ENCODE measurements around the gene COQ5. TPM values are rescaled to one million over a fixed set of nuclear protein-coding genes. Genes with fewer than 3 reads are reported as not detected.
"Not testable (repeated sequence)": the region's sequence is repeated elsewhere in the genome, so short reads cannot be mapped to it uniquely, and the experiment has no call there.

Gene COQ5
- total RNA-seq, 1 donor from 2014 or later, result 28.5 TPM

GRCh38 chr12:120495186-120495730 lies 33.7 kb downstream of the COQ5 start:
- peaks cover 29% of the 10 kb centered on the region for H3K4me1 Mint-ChIP-seq
- peaks cover 8% of the 10 kb centered on the region for H3K36me3 Mint-ChIP-seq
- TF ChIP-seq, protein P1, sequence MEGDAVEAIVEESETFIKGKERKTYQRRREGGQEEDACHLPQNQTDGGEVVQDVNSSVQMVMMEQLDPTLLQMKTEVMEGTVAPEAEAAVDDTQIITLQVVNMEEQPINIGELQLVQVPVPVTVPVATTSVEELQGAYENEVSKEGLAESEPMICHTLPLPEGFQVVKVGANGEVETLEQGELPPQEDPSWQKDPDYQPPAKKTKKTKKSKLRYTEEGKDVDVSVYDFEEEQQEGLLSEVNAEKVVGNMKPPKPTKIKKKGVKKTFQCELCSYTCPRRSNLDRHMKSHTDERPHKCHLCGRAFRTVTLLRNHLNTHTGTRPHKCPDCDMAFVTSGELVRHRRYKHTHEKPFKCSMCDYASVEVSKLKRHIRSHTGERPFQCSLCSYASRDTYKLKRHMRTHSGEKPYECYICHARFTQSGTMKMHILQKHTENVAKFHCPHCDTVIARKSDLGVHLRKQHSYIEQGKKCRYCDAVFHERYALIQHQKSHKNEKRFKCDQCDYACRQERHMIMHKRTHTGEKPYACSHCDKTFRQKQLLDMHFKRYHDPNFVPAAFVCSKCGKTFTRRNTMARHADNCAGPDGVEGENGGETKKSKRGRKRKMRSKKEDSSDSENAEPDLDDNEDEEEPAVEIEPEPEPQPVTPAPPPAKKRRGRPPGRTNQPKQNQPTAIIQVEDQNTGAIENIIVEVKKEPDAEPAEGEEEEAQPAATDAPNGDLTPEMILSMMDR (IDR thresholded peaks at IDR 0.05; ENCODE audit: unreplicated experiment), result no peak
- H3K9me3 Mint-ChIP-seq, result no peaks in the 10 kb centered on the region
- peak overlapping the region; percentile 89 for H3K4me3 Mint-ChIP-seq
- H3K27me3 Mint-ChIP-seq (ENCODE audit: low read depth), result no peaks in the 10 kb centered on the region
- peak overlapping the region; percentile 96 for H3K27ac Mint-ChIP-seq
- DNase-seq (ENCODE audit: low spot score in 2 of 2, unreplicated experiment in 2 of 2), result no peak

- H3K36me3 Mint-ChIP-seq, result peaks cover 8% of the 10 kb centered on the region
- H3K4me1 Mint-ChIP-seq, result peaks cover 23% of the 10 kb centered on the region
- DNase-seq (ENCODE audit: low spot score in 2 of 2, unreplicated experiment in 2 of 2), result no peak
- H3K27ac Mint-ChIP-seq, result no peak overlapping the region
- TF ChIP-seq, protein P1 (IDR thresholded peaks at IDR 0.05; ENCODE audit: unreplicated experiment), result no peak
- no peak overlapping the region for H3K4me3 Mint-ChIP-seq
- no peaks in the 10 kb centered on the region for H3K27me3 Mint-ChIP-seq (ENCODE audit: low read depth)
- H3K9me3 Mint-ChIP-seq, result no peaks in the 10 kb centered on the region
Measured at GRCh38 chr12:120490833-120491512, 38.0 kb downstream of the COQ5 start.

DNA sequence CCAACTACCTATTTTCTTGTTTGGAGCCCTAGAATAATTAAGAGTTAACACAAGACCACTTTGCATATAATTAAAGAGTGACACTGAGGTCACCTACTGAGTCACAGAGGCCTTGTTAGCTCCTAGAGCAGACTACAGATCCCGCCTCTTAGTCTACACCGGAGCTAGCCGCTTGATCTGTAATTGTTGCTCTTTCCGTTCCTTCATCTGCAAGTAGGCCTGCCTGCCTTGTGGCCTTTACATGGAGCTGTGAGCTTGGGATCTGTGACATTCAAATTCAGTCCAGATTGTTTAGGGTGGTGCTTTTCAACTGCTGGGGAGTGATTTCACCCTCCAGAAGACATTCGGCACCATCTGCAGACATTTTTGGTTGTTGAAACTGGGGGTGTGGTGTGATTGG lies 38.6 kb downstream of the COQ5 start:
- peaks cover 22% of the 10 kb centered on the region for H3K4me1 Mint-ChIP-seq
- no peaks in the 10 kb centered on the region for H3K9me3 Mint-ChIP-seq
- peaks cover 8% of the 10 kb centered on the region for H3K36me3 Mint-ChIP-seq
- TF ChIP-seq, protein P1 (IDR thresholded peaks at IDR 0.05; ENCODE audit: unreplicated experiment), result no peak
- no peak for DNase-seq (ENCODE audit: low spot score in 2 of 2, unreplicated experiment in 2 of 2)
- no peak overlapping the region for H3K27ac Mint-ChIP-seq
- H3K4me3 Mint-ChIP-seq, result no peak overlapping the region
- no peaks in the 10 kb centered on the region for H3K27me3 Mint-ChIP-seq (ENCODE audit: low read depth)

DNA sequence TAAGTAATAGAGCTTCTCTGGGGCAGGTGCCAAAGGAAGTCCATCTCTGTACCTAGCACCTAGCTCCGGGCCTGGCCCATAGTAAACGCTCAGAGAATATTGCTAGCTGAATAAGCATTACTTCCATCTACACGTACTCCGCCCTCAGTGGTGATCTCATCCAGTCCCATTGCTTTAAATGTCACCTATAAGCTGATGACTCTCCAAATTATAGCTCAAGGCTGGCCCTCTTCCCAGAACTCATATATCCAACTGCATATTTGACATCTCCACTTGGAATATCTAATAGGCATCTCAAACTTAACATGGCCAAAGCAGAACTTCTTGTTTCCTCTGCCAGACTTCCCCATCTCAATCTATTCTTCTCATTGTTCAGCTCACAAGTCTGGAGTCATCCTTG lies 39.9 kb downstream of the COQ5 start:
- H3K4me3 Mint-ChIP-seq, result no peak overlapping the region
- TF ChIP-seq, protein P1 (IDR thresholded peaks at IDR 0.05; ENCODE audit: unreplicated experiment), result no peak
- H3K27me3 Mint-ChIP-seq (ENCODE audit: low read depth), result no peaks in the 10 kb centered on the region
- peaks cover 8% of the 10 kb centered on the region for H3K36me3 Mint-ChIP-seq
- peaks cover 13% of the 10 kb centered on the region for H3K4me1 Mint-ChIP-seq
- DNase-seq (ENCODE audit: low spot score in 2 of 2, unreplicated experiment in 2 of 2), result no peak
- H3K27ac Mint-ChIP-seq, result no peak overlapping the region
- no peaks in the 10 kb centered on the region for H3K9me3 Mint-ChIP-seq

- Mint-ChIP-seq H3K36me3 (peaks cover 11% of the 10 kb centered on the region), H3K4me1 (peaks cover 13% of the 10 kb centered on the region), H3K9me3 (no peaks in the 10 kb centered on the region), H3K27me3 (ENCODE audit: low read depth) (no peaks in the 10 kb centered on the region), H3K27ac (peak overlapping the region; percentile 81), H3K4me3 (no peak overlapping the region)
- no peak for DNase-seq (ENCODE audit: low spot score in 2 of 2, unreplicated experiment in 2 of 2)
- TF ChIP-seq, protein P1 (IDR thresholded peaks at IDR 0.05; ENCODE audit: unreplicated experiment), result no peak
Measured at GRCh38 chr12:120488057-120488640, 40.8 kb downstream of the COQ5 start.

DNA sequence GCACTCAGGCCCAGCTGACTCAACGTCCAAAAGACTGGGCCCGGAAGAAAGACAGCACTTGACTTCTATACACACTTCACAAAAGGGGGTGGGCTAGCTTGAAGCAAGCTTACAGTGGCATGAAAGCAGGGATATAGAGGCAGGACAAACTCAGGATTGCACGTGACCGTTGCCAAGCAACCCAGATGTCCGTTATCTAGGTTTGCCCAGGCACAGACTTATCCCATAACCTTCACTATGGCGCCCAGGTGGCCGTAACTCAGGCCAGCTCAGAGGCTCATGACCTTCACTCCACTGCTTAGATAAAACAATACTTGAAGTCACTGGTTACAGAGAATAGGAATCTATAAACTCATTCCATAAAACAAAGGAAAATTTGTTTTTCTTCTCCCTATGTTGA lies 41.4 kb downstream of the COQ5 start:
- Mint-ChIP-seq H3K36me3 (peaks cover 11% of the 10 kb centered on the region), H3K4me1 (peaks cover 13% of the 10 kb centered on the region)
- not testable (repeated sequence) for H3K4me3 Mint-ChIP-seq; DNase-seq (ENCODE audit: low spot score in 2 of 2, unreplicated experiment in 2 of 2); H3K9me3 Mint-ChIP-seq; H3K27ac Mint-ChIP-seq; H3K27me3 Mint-ChIP-seq (ENCODE audit: low read depth)
